GM18907 (cell line): ENCODE data around the gene ZBTB38.

Experiments
- ATAC-seq: cut with Tn5 transposase; IDR thresholded peaks from one replicate; pipeline ENCODE4 v1.9.1; 2021; ENCODE audit warnings: mild to moderate bottlenecking, moderate library complexity; ENCODE audit not compliant: unreplicated experiment

ZBTB38 gene

DNA sequence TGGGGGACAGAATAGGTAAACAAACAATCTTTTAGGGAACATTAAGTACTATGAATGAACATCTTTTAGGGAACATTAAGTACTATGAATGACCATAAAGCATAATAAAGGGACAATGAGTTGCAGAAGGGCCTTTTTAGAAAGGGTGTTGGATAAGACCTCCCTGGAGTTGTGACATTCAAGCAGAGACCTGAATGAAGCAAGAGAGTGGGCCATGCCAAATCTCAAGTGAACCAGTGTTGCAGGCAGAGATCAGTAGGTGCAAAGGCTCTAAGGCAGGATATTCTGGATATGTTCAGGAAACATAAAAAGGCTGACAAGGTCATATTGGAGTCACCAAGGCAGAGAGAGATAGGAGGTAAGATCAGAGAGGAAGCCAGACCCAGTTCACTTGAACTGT lies 29.4 kb upstream of the ZBTB38 start:
- ATAC-seq, result no peak

GRCh38 chr3:141341536-141341935 lies 26.8 kb upstream of the ZBTB38 start:
- ATAC-seq, result no peak

DNA sequence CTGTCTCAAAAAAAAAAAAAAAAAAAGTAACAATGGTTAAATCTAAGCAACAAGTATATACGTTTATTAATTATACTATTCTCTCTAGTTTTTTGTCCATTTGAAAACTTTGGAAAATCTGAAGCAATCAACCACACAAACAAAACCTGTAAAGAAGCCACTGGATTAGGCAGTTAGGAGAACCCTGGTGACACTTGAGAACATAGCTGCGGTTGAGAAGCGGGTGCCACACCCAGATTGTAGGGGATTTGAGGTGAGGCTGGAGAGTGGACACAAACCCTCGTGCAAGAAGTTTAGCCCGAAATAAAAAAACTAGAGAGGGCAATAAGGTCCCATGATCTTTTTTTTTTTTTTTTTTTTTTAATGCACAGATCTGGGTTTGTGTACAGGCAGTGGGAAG lies 25.9 kb upstream of the ZBTB38 start:
- ATAC-seq, result no peak

DNA sequence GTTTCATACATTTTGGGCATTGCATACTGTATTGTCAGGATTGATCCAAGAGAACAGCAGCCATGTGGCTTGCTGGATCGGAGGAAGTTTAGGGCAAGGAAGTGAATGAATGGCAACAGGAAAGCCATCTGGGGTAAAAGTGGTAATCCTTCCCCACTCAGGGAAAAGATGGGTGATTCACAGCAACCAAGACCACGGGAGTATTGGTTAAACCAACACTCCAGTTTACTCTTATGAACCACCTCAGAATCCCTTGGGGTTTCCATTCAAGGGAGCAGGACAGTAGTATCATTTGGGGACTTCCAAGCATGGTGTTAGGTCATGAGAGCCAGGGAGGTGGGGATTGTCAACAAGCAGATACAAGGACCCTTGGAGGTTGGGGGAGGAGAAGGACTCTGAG lies 25.2 kb upstream of the ZBTB38 start:
- no peak for ATAC-seq

DNA sequence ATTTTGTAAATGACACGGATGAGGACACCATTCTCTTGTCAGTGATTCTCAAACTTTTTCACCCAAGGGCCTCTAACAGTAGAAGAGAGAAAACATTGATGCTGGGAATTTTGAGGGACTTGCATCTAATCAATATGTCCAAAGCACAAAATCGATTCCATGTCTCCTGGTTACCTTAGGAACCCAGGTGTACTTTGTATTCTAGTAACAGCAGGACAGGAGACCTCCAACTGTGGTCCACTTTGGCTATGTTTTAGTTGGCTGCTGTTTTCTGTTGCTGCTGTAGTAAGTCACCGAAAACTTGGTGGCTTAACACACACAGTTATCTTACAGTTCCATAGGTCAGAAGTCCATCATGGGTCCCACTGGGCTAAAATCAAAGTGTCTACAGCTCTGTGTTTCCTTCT lies 24.4 kb upstream of the ZBTB38 start:
- no peak for ATAC-seq

GRCh38 chr3:141345528-141345927 lies 22.8 kb upstream of the ZBTB38 start:
- no peak for ATAC-seq

- no peak for ATAC-seq
These were observed 22.3 kb upstream of the ZBTB38 start for GRCh38 chr3:141346007-141346406.

DNA sequence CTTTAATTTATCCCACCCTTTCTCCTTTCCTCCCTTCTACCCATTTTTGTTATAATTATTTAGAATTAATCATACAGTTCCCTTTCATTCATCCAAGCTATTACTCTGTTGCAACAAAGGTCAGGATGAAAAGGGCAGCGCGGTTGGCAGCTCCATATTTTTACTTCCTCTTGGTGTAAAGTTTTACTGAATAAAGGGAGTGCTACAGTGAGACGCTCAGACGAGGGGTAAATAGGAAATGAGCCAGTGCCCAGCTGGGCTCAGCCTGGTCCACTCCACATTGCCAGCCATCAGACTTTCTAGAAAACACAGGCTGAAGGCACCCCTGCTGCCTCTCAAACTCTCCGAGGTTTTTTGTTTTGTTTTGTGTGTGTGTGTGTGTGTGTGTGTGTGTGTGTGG lies 21.9 kb upstream of the ZBTB38 start:
- no peak for ATAC-seq

DNA sequence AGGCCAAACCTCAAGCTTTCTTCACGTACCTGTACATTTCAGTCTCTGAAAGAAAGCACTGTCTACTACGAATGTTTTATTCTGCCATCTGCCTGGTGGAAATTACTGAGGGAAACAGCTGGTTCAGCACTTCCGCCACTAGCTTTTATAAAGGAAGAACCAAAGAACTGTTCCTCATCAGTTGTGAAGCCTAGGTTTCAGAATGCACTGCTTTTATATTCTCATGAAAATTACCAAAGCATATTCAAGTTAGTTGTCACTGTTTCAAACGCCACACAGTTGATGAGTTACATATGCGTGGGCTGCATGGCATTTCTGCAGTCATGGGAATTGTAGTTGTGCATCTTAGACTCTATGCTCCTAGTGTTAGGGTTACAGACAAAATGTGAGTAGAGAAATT lies 21.5 kb upstream of the ZBTB38 start:
- ATAC-seq, result no peak

GRCh38 chr3:141348837-141349236 lies 19.5 kb upstream of the ZBTB38 start:
- no peak for ATAC-seq

- no peak for ATAC-seq
These were observed 18.6 kb upstream of the ZBTB38 start for GRCh38 chr3:141349711-141350110.

- ATAC-seq, result no peak
These were observed 17.6 kb upstream of the ZBTB38 start for GRCh38 chr3:141350666-141351065.

DNA sequence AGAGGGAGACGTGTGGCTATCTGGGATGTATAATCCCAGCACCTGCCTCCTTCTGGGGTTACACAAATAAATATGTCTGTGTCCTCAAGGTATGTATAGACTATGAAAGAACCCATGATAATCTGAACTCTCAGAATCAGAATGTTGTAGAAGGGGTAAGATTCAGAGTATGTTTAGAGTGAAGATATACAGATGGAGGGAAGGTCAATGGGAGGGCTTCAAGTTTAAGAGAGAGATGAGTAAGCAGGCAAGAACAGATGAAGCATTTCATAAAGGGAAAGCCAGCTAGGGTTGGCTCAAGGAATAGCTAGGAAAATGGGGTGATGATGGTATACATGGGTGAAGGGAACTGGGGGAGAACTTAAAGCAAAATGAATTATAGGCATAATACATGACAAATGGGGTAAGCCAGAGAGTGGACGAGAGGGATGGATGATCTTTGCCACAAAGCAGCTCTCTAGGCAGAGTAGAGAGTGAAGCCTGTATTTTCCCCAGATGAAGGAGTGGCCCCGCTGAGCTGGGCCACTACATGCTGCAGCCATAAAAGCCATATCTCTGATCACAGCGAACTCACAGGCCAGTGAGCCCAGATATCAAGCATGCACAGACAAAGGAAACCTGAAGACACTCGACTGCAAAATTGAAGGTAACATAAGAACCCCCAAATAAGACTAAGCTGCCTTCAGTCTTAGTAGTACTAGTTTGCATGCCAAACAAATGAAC lies 15.9 kb upstream of the ZBTB38 start:
- no peak for ATAC-seq

- no peak for ATAC-seq
These were observed 14.4 kb upstream of the ZBTB38 start for GRCh38 chr3:141353652-141354495.

DNA sequence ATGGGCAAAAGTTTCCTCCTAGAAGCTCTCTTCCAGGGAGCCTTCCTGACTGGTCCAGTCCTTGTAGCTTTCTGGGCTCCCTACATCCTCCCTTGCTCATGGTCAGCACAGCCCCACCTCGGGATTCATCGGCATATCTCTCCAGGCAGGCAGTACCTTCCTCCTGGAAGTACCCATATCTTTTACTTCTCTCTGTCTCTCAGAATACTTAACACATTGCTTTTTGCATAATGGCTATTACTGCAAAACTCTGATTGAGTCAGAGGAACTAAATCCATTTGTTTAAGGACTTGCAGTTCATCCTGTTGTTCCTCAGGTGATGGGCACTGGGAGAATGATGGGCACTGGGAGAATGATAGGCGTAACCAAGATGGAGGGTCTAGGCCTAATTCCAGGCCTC lies 13.8 kb upstream of the ZBTB38 start:
- no peak for ATAC-seq

DNA sequence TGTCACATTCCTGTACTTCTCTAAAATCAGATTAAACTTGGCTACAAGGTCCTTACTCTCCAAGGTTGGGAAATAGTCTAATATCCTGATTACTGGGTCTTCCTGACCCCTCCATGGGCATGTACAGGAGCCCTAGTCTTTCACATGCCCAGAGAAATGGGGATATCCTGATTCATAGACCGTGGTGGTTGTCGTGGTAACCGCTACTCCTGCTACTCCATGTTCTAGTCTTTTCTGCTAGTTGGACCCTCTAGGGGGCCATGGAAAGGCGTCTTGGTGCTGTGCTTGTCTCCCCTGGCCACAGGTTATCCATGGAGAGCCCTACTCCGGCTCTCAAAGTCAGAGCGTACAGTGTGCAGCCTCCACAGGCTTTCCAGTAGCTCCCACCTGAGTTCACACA lies 13.1 kb upstream of the ZBTB38 start:
- no peak for ATAC-seq

DNA sequence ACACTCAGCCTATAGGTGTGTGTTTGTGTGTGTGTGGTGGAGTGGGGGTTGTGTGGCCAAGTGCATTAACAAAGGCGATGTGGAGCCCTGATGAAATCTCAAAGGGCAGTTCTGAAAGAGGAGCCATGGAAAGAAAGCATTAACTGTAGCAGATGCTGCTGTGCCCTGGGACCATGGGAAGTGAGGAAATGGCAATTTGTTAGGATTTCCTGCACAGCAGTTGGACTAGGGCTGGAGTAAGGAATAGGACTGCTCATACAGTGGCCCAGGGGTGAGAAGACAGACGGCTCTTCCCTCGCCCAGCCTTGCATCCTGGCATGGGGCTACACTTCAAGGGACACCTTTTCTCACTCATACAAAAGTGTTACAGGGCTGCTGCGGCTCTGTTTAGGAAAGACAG lies 12.3 kb upstream of the ZBTB38 start:
- no peak for ATAC-seq

- peak; percentile 57 for ATAC-seq
These were observed 7.3 kb upstream of the ZBTB38 start for GRCh38 chr3:141360888-141361598.

- ATAC-seq, result no peak
These were observed 5.6 kb upstream of the ZBTB38 start for GRCh38 chr3:141362736-141363135.

- no peak for ATAC-seq
These were observed 3.1 kb upstream of the ZBTB38 start for GRCh38 chr3:141365201-141365600.

GRCh38 chr3:141366285-141367037 lies 1.8 kb upstream of the ZBTB38 start:
- ATAC-seq, result no peak
